Measurements from ENCODE around the gene STK32B.

STK32B gene

GRCh38 chr4:5370286-5370685, 319.0 kb downstream of the STK32B start:
- DNase-seq, result no peak

- no peak for DNase-seq
These were observed 320.3 kb downstream of the STK32B start for GRCh38 chr4:5371415-5372190.

GRCh38 chr4:5372198-5372597, 320.9 kb downstream of the STK32B start:
- no peak for DNase-seq

GRCh38 chr4:5373327-5373726, 322.0 kb downstream of the STK32B start:
- no peak for DNase-seq

- DNase-seq, result no peak
These were observed 323.3 kb downstream of the STK32B start for GRCh38 chr4:5374592-5374991.

GRCh38 chr4:5374994-5375393, 323.7 kb downstream of the STK32B start:
- no peak for DNase-seq

GRCh38 chr4:5376015-5376414, 324.7 kb downstream of the STK32B start:
- DNase-seq, result no peak

GRCh38 chr4:5378002-5378401, 326.7 kb downstream of the STK32B start:
- DNase-seq, result no peak

- DNase-seq, result no peak
These were observed 328.6 kb downstream of the STK32B start for GRCh38 chr4:5379895-5380294.

GRCh38 chr4:5381961-5382441, 330.7 kb downstream of the STK32B start:
- DNase-seq, result no peak

GRCh38 chr4:5383191-5383980, 332.1 kb downstream of the STK32B start:
- no peak for DNase-seq

- no peak for DNase-seq
These were observed 334.5 kb downstream of the STK32B start for GRCh38 chr4:5385741-5386311.

- DNase-seq, result no peak
These were observed 335.6 kb downstream of the STK32B start for GRCh38 chr4:5386921-5387320.

GRCh38 chr4:5387457-5387856, 336.2 kb downstream of the STK32B start:
- DNase-seq, result no peak

- no peak for DNase-seq
These were observed 338.6 kb downstream of the STK32B start for GRCh38 chr4:5389756-5390310.

GRCh38 chr4:5391492-5391891, 340.2 kb downstream of the STK32B start:
- DNase-seq, result no peak

GRCh38 chr4:5393911-5394513, 342.7 kb downstream of the STK32B start:
- DNase-seq, result no peak

- no peak for DNase-seq
These were observed 344.5 kb downstream of the STK32B start for GRCh38 chr4:5395781-5396180.

- no peak for DNase-seq
These were observed 346.8 kb downstream of the STK32B start for GRCh38 chr4:5398056-5398455.

- DNase-seq, result no peak
These were observed 347.8 kb downstream of the STK32B start for GRCh38 chr4:5399124-5399523.

GRCh38 chr4:5399790-5400421, 348.6 kb downstream of the STK32B start:
- no peak for DNase-seq

- no peak for DNase-seq
These were observed 352.6 kb downstream of the STK32B start for GRCh38 chr4:5403746-5404497.
